DMS79 treated with DMSO at 0.1 percent for 48 hours (cell line): ENCODE data around the gene CRK.

Experiments
- DNase-seq: peaks from one replicate; lab custom pipeline; 2025; lab: John Stamatoyannopoulos, UW

CRK gene

GRCh38 chr17:1455797-1456599 is at the start of gene CRK:
CRK (minus strand) TSS chr17:1456232; CDS start chr17:1456117, 115 bp downstream.
- DNase-seq = peak; percentile 62

GRCh38 chr17:1505586-1505985 is 49.6 kb upstream of the CRK start:
- DNase-seq = no peak

- no peak for DNase-seq
Measured at GRCh38 chr17:1504866-1505265, 48.8 kb upstream of the CRK start.

GRCh38 chr17:1503699-1504098 is 47.7 kb upstream of the CRK start:
- no peak for DNase-seq

- no peak for DNase-seq
Measured at GRCh38 chr17:1498869-1499268, 42.8 kb upstream of the CRK start.

GRCh38 chr17:1498233-1498632 is 42.2 kb upstream of the CRK start:
- DNase-seq = no peak

GRCh38 chr17:1497831-1498230 is 41.8 kb upstream of the CRK start:
- DNase-seq = no peak

- no peak for DNase-seq
Measured at GRCh38 chr17:1496869-1497268, 40.8 kb upstream of the CRK start.

GRCh38 chr17:1495265-1495989 is 39.4 kb upstream of the CRK start:
- no peak for DNase-seq

GRCh38 chr17:1494736-1495253 is 38.8 kb upstream of the CRK start:
- DNase-seq = no peak

- DNase-seq = no peak
Measured at GRCh38 chr17:1494203-1494602, 38.2 kb upstream of the CRK start.

GRCh38 chr17:1493291-1493980 is 37.4 kb upstream of the CRK start:
- no peak for DNase-seq

GRCh38 chr17:1492249-1493206 is 36.5 kb upstream of the CRK start, which contains the start of gene MYO1C:
MYO1C (minus strand) TSS chr17:1492686; CDS start chr17:1492487, 199 bp downstream.
- DNase-seq = no peak

- DNase-seq = no peak
Measured at GRCh38 chr17:1491443-1492248, 35.6 kb upstream of the CRK start.

- DNase-seq = peak; percentile 33
Measured at GRCh38 chr17:1490643-1491442, 34.8 kb upstream of the CRK start.

- DNase-seq = no peak
Measured at GRCh38 chr17:1488826-1489270, 32.8 kb upstream of the CRK start.

GRCh38 chr17:1487939-1488825 is 32.1 kb upstream of the CRK start:
- DNase-seq = no peak
